K562 (cell line): ENCODE results near the gene HVCN1. TPM values are rescaled to one million over a fixed set of nuclear protein-coding genes. Genes with fewer than 3 reads are reported as not detected.

Experiments
- BHLHE40 ChIP-seq: IDR thresholded peaks from 2 replicates; pipeline ENCODE4 v1.6.1; 2011; ENCODE audit warnings: low read length, improper control_type of control experiment
- EP400 ChIP-seq: fragments of 450-650 bp; IDR thresholded peaks from 2 replicates; pipeline ENCODE4 v1.6.1; 2017; ENCODE audit warnings: antibody characterized with exemption, mild to moderate bottlenecking, moderate library complexity
- polyA plus RNA-seq, 8 experiments: library from polyadenylated mRNA; depleted of rRNA in 4 of 8; stranded (reverse) in 5 of 8; unstranded in 3 of 8; fragments of >200 nt; fragmentation: Nextera tagmentation in 2 of 8; fragmentation: Illumina TruSeq in 1 of 8; extraction: Ambion mirVana in 2 of 8; extraction: Trizol in 1 of 8; gene quantifications; 2 replicates each; pipeline versions ENCODE4 v1.2.1 to v1.2.3, GENCODE V29; 2011 to 2014; ENCODE audit warnings: inconsistent platforms in 1 of 8, missing spikeins in 1 of 8
- total RNA-seq, 7 experiments: library from RNA; depleted of rRNA in 6 of 7; stranded (reverse); fragments of >200 nt in 6 of 7; fragmentation: Illumina TruSeq in 2 of 7; extraction: Trizol in 2 of 7; gene quantifications; 2 replicates each; pipeline versions ENCODE4 v1.2.1 to v1.2.3, GENCODE V29; 2011 to 2021; ENCODE audit warnings: low replicate concordance in 1 of 7
- TF ChIP-seq, protein P1 (sequence below): fragments of 200-600 bp; sonication (generic); IDR thresholded peaks from one replicate; pipeline ENCODE4 v1.6.1; 2012; ENCODE audit warnings: mild to moderate bottlenecking, low read depth, low read length, inconsistent platforms
- TF ChIP-seq, protein P2 (sequence below): sonication (generic); formaldehyde crosslinking; IDR thresholded peaks from 2 replicates; pipeline ENCODE4 v1.8.0; 2022; ENCODE audit warnings: missing genetic modification reagents, mild to moderate bottlenecking, moderate library complexity, borderline replicate concordance

HVCN1 gene
- total and polyA plus RNA-seq, 9 of the 15 experiments (the other 6 are each of a cell fraction or from before 2014, with no cell fraction given) = 0.21 to 1.4 (median 0.74) TPM

DNA sequence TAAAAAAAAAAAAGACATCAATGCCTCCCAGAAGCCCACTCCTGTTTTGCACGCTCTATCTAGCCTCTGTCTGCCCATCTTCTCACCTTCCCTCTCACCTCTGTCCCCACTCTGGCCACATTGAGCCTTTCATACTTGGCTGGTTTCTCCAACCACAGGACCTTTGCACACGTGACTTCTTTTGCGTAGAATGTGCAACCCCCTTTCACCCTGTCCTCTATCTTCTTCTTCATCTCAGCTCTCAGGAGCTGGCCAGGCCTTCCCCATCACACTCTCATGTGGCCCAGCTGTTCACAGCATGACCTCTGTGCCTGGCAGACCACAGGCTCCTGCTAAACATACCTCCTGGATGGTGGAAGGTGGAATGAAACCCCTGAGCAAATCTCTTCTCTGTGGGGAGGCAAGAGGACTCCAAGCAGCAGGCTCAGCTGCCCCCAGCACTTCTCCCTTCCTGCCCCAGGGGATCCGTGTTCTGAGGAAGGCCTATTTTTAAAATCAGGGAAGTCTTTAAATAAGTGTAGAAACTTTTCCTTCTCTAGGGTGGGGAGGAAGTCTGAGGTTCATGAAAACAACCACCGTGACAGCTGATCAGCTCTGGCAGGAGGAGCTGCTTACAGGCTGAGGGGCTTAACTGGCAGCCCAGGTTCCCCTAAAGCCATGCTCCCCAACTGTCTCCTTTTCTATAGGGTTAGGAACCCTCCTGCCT is 11.6 kb downstream of the HVCN1 start (continued):
- TF ChIP-seq, protein P1, sequence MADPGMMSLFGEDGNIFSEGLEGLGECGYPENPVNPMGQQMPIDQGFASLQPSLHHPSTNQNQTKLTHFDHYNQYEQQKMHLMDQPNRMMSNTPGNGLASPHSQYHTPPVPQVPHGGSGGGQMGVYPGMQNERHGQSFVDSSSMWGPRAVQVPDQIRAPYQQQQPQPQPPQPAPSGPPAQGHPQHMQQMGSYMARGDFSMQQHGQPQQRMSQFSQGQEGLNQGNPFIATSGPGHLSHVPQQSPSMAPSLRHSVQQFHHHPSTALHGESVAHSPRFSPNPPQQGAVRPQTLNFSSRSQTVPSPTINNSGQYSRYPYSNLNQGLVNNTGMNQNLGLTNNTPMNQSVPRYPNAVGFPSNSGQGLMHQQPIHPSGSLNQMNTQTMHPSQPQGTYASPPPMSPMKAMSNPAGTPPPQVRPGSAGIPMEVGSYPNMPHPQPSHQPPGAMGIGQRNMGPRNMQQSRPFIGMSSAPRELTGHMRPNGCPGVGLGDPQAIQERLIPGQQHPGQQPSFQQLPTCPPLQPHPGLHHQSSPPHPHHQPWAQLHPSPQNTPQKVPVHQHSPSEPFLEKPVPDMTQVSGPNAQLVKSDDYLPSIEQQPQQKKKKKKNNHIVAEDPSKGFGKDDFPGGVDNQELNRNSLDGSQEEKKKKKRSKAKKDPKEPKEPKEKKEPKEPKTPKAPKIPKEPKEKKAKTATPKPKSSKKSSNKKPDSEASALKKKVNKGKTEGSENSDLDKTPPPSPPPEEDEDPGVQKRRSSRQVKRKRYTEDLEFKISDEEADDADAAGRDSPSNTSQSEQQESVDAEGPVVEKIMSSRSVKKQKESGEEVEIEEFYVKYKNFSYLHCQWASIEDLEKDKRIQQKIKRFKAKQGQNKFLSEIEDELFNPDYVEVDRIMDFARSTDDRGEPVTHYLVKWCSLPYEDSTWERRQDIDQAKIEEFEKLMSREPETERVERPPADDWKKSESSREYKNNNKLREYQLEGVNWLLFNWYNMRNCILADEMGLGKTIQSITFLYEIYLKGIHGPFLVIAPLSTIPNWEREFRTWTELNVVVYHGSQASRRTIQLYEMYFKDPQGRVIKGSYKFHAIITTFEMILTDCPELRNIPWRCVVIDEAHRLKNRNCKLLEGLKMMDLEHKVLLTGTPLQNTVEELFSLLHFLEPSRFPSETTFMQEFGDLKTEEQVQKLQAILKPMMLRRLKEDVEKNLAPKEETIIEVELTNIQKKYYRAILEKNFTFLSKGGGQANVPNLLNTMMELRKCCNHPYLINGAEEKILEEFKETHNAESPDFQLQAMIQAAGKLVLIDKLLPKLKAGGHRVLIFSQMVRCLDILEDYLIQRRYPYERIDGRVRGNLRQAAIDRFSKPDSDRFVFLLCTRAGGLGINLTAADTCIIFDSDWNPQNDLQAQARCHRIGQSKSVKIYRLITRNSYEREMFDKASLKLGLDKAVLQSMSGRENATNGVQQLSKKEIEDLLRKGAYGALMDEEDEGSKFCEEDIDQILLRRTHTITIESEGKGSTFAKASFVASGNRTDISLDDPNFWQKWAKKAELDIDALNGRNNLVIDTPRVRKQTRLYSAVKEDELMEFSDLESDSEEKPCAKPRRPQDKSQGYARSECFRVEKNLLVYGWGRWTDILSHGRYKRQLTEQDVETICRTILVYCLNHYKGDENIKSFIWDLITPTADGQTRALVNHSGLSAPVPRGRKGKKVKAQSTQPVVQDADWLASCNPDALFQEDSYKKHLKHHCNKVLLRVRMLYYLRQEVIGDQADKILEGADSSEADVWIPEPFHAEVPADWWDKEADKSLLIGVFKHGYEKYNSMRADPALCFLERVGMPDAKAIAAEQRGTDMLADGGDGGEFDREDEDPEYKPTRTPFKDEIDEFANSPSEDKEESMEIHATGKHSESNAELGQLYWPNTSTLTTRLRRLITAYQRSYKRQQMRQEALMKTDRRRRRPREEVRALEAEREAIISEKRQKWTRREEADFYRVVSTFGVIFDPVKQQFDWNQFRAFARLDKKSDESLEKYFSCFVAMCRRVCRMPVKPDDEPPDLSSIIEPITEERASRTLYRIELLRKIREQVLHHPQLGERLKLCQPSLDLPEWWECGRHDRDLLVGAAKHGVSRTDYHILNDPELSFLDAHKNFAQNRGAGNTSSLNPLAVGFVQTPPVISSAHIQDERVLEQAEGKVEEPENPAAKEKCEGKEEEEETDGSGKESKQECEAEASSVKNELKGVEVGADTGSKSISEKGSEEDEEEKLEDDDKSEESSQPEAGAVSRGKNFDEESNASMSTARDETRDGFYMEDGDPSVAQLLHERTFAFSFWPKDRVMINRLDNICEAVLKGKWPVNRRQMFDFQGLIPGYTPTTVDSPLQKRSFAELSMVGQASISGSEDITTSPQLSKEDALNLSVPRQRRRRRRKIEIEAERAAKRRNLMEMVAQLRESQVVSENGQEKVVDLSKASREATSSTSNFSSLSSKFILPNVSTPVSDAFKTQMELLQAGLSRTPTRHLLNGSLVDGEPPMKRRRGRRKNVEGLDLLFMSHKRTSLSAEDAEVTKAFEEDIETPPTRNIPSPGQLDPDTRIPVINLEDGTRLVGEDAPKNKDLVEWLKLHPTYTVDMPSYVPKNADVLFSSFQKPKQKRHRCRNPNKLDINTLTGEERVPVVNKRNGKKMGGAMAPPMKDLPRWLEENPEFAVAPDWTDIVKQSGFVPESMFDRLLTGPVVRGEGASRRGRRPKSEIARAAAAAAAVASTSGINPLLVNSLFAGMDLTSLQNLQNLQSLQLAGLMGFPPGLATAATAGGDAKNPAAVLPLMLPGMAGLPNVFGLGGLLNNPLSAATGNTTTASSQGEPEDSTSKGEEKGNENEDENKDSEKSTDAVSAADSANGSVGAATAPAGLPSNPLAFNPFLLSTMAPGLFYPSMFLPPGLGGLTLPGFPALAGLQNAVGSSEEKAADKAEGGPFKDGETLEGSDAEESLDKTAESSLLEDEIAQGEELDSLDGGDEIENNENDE = no peak
- TF ChIP-seq EP400 (no peak), BHLHE40 (peak; percentile 32; the same call in 1 of the 2 replicates)
- TF ChIP-seq, protein P2, sequence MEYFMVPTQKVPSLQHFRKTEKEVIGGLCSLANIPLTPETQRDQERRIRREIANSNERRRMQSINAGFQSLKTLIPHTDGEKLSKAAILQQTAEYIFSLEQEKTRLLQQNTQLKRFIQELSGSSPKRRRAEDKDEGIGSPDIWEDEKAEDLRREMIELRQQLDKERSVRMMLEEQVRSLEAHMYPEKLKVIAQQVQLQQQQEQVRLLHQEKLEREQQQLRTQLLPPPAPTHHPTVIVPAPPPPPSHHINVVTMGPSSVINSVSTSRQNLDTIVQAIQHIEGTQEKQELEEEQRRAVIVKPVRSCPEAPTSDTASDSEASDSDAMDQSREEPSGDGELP (CRISPR knock-in tag) = peak; percentile 45; the same call in 1 of the 2 replicates
- TF ChIP-seq, all 486 proteins: peak for 7
